HCT116 (cell line): ENCODE measurements around the gene HPN. TPM values are rescaled to one million over a fixed set of nuclear protein-coding genes. Genes with fewer than 3 reads are reported as not detected.
"Not testable (repeated sequence)": the region's sequence is repeated elsewhere in the genome, so short reads cannot be mapped to it uniquely, and the experiment has no call there.

Source experiments
- ATAC-seq: fragments of 200-7000 bp; cut with Tn5 transposase; 2 replicates; pipeline ENCODE4 v1.9.1; 2020; ENCODE audit warnings: mild to moderate bottlenecking, moderate library complexity
- BruUV-seq: library from RNA; stranded (reverse); fragments of 400-500 nt; replicated peaks from 2 replicates; lab custom pipeline; 2021; lab: Mats Ljungman, UMichigan
- CTCF ChIA-PET: fragments of 300-600 bp; sonication (Branson Sonifier 250); formaldehyde crosslinking; loops from one replicate; lab custom pipeline; 2021; ENCODE audit warnings: antibody characterized with exemption; lab: Charles Lee
- POLR2A ChIA-PET: fragments of 300-600, 350-600 bp; sonication (Branson Sonifier 250); formaldehyde crosslinking; loops from one replicate; lab custom pipeline; 2021; ENCODE audit warnings: antibody characterized with exemption; lab: Charles Lee
- RAD21 ChIA-PET, 2 experiments: fragments of 300-600 bp; sonication (Branson Sonifier 250); formaldehyde crosslinking; loops; one replicate each; lab custom pipeline; 2023; ENCODE audit warnings: low total read pairs in 2 of 2; ENCODE audit not compliant: uncharacterized antibody in 2 of 2, unreplicated experiment in 2 of 2, low non-redundant PET in 1 of 2; lab: Charles Lee
- DNase-seq: peaks from one replicate; pipeline ENCODE4 v3.0.0-alpha.2; 2010; ENCODE audit warnings: low read depth, low spot score
- H2AFZ ChIP-seq: fragments of 200-600 bp; shearing (Covaris generic), sonication (generic); 2 replicates; pipeline ENCODE4 v1.6.1; 2017; ENCODE audit warnings: low read depth, mixed run types, mixed read lengths, antibody characterized with exemption, low read length; ENCODE audit not compliant: poor library complexity, severe bottlenecking
- H3K27ac ChIP-seq: 2 replicates; pipeline ENCODE4 v1.5.1; 2012; ENCODE audit warnings: low read depth, low read length
- H3K27me3 ChIP-seq: fragments of 200-600 bp; sonication (generic); 2 replicates; pipeline ENCODE4 v1.6.1; 2016; ENCODE audit warnings: mixed run types, low read length, mixed read lengths; ENCODE audit not compliant: insufficient read depth
- H3K36me3 ChIP-seq, 2 experiments: fragments of 200-500 bp in 1 of 2; fragments of 200-600 bp in 1 of 2; sonication (Bioruptor generic) in 1 of 2; sonication (generic) in 1 of 2; 2 replicates each; pipeline versions ENCODE4 v1.5.1 to v1.6.1; 2014 to 2016; ENCODE audit warnings: low read length in 2 of 2, inconsistent platforms in 1 of 2, mixed read lengths in 1 of 2, mixed run types in 1 of 2; ENCODE audit not compliant: insufficient read depth in 2 of 2, control insufficient read depth in 1 of 2
- H3K4me1 ChIP-seq, 2 experiments: fragments of 200-600 bp in 1 of 2; sonication (generic) in 1 of 2; 2 replicates each; pipeline versions ENCODE4 v1.5.1 to v1.6.1; 2012 to 2017; ENCODE audit warnings: low read length in 2 of 2, inconsistent platforms in 1 of 2, mild to moderate bottlenecking in 1 of 2, mixed read lengths in 1 of 2, mixed run types in 1 of 2, moderate library complexity in 1 of 2; ENCODE audit not compliant: insufficient read depth in 2 of 2, control insufficient read depth in 1 of 2
- H3K4me2 ChIP-seq: fragments of 200-600 bp; sonication (generic); 2 replicates; pipeline ENCODE4 v1.6.1; 2017; ENCODE audit warnings: mixed run types, low read length, mixed read lengths
- H3K4me3 ChIP-seq, 2 experiments: fragments of 200-600 bp in 1 of 2; sonication (generic) in 1 of 2; replicated peaks in 1 of 2; 2 replicates each; pipeline ENCODE4 v1.5.1; 2011 to 2016; ENCODE audit warnings: low read length in 2 of 2, control low read depth in 1 of 2, low read depth in 1 of 2, mild to moderate bottlenecking in 1 of 2, mixed read lengths in 1 of 2, mixed run types in 1 of 2
- H3K79me2 ChIP-seq: fragments of 200-600 bp; sonication (generic); 2 replicates; pipeline ENCODE4 v1.6.1; 2017; ENCODE audit warnings: mild to moderate bottlenecking, mixed run types, low read length, moderate library complexity, mixed read lengths; ENCODE audit not compliant: insufficient read depth
- H3K9ac ChIP-seq: fragments of 200-600 bp; sonication (generic); 2 replicates; pipeline ENCODE4 v1.6.1; 2016; ENCODE audit warnings: low read length, mixed read lengths
- H3K9me2 ChIP-seq: fragments of 200-600 bp; sonication (generic), shearing (Covaris generic); 2 replicates; pipeline ENCODE4 v1.6.1; 2017; ENCODE audit warnings: mixed run types, mild to moderate bottlenecking, moderate library complexity; ENCODE audit not compliant: insufficient read depth
- H3K9me3 ChIP-seq, 2 experiments: fragments of 200-500 bp in 1 of 2; fragments of 200-600 bp in 1 of 2; sonication (Bioruptor generic) in 1 of 2; sonication (generic) in 1 of 2; 2 replicates each; pipeline ENCODE4 v1.6.1; 2014 to 2017; ENCODE audit warnings: low read length in 2 of 2, mixed read lengths in 2 of 2, inconsistent platforms in 1 of 2, low read depth in 1 of 2, mild to moderate bottlenecking in 1 of 2, mixed run types in 1 of 2, moderate library complexity in 1 of 2; ENCODE audit not compliant: control insufficient read depth in 1 of 2, insufficient read depth in 1 of 2
- H4K20me1 ChIP-seq: fragments of 200-600 bp; sonication (generic), shearing (Covaris generic); 2 replicates; pipeline ENCODE4 v1.6.1; 2017; ENCODE audit warnings: mixed run types, mild to moderate bottlenecking, moderate library complexity; ENCODE audit not compliant: insufficient read depth
- CBX3 ChIP-seq: IDR thresholded peaks from 2 replicates; pipeline ENCODE4 v1.6.1; 2012; ENCODE audit warnings: low read depth
- CEBPB ChIP-seq: IDR thresholded peaks from 2 replicates; pipeline ENCODE4 v1.6.1; 2012; ENCODE audit warnings: low read depth
- EGR1 ChIP-seq: IDR thresholded peaks from 2 replicates; pipeline ENCODE4 v1.6.1; 2012; ENCODE audit warnings: low read depth
- ELF1 ChIP-seq: IDR thresholded peaks from 2 replicates; pipeline ENCODE4 v1.6.1; 2012; ENCODE audit warnings: low read depth, borderline replicate concordance
- EZH2 ChIP-seq: fragments of 200-600 bp; sonication (generic); IDR thresholded peaks from 2 replicates; pipeline ENCODE4 v1.6.1; 2017; ENCODE audit warnings: antibody characterized with exemption, mixed run types
- EZH2phosphoT487 ChIP-seq: fragments of 200-600 bp; IDR thresholded peaks from 2 replicates; pipeline ENCODE4 v1.6.1; 2018; ENCODE audit warnings: antibody characterized with exemption, borderline replicate concordance
- JUND ChIP-seq: IDR thresholded peaks from 2 replicates; pipeline ENCODE4 v1.6.1; 2012
- POLR2A ChIP-seq: IDR thresholded peaks from 2 replicates; pipeline ENCODE4 v1.7.0; 2011; ENCODE audit warnings: borderline replicate concordance; ENCODE audit not compliant: insufficient read depth, insufficient read length; ENCODE audit errors: extremely low read depth
- POLR2AphosphoS5 ChIP-seq: IDR thresholded peaks from 2 replicates; pipeline ENCODE4 v1.6.1; 2011; ENCODE audit warnings: mild to moderate bottlenecking, low read depth, low read length, moderate library complexity
- RAD21 ChIP-seq: IDR thresholded peaks from 2 replicates; pipeline ENCODE4 v1.6.1; 2012; ENCODE audit warnings: low read depth, mild to moderate bottlenecking
- SIN3A ChIP-seq: IDR thresholded peaks from 2 replicates; pipeline ENCODE4 v1.6.1; 2012; ENCODE audit warnings: low read depth
- SP1 ChIP-seq: IDR thresholded peaks from 2 replicates; pipeline ENCODE4 v1.6.1; 2012; ENCODE audit warnings: low read depth
- TCF7L2 ChIP-seq: IDR thresholded peaks from 2 replicates; pipeline ENCODE4 v1.7.0; 2011; ENCODE audit warnings: borderline replicate concordance, inconsistent platforms; ENCODE audit not compliant: insufficient read depth, insufficient read length; ENCODE audit errors: extremely low read depth
- ZNF274 ChIP-seq: fragments of 200-500 bp; sonication (Bioruptor generic); IDR thresholded peaks from 2 replicates; pipeline ENCODE4 v1.6.1; 2014; ENCODE audit warnings: mild to moderate bottlenecking, low read depth, low read length, inconsistent platforms
- intact Hi-C: fragments of 100-400 bp; cut with micrococcal nuclease; formaldehyde crosslinking; loops from 2 replicates; pipeline ENCODE4 v1.10.0; 2022
- total RNA-seq: library from RNA; stranded (reverse); gene quantifications from one replicate; pipeline ENCODE4 v1.2.1, GENCODE V29; 2021; ENCODE audit not compliant: unreplicated experiment
- TF ChIP-seq, protein P1 (sequence below): IDR thresholded peaks from 2 replicates; pipeline ENCODE4 v1.6.1; 2012
- TF ChIP-seq, protein P2 (sequence below): IDR thresholded peaks from 2 replicates; pipeline ENCODE4 v1.6.1; 2012
- TF ChIP-seq, protein P3 (sequence below): IDR thresholded peaks from 2 replicates; pipeline ENCODE4 v1.6.1; 2012; ENCODE audit warnings: low read depth
- TF ChIP-seq, protein P4 (sequence below), 3 experiments: fragments of 200-600 bp in 1 of 3; sonication (generic) in 1 of 3; IDR thresholded peaks in 2 of 3; conservative IDR thresholded peaks in 1 of 3; 2 replicates each; pipeline ENCODE4 v1.5.1; 2012 to 2017; ENCODE audit warnings: low read depth in 2 of 3, low read length in 2 of 3, antibody characterized with exemption in 1 of 3, borderline replicate concordance in 1 of 3, control low read depth in 1 of 3, mild to moderate bottlenecking in 1 of 3, mixed read lengths in 1 of 3, mixed run types in 1 of 3, moderate library complexity in 1 of 3; ENCODE audit not compliant: insufficient read depth in 1 of 3

Gene HPN
- total RNA-seq, 1 experiment from 2014 or later: 0.32 TPM

DNA sequence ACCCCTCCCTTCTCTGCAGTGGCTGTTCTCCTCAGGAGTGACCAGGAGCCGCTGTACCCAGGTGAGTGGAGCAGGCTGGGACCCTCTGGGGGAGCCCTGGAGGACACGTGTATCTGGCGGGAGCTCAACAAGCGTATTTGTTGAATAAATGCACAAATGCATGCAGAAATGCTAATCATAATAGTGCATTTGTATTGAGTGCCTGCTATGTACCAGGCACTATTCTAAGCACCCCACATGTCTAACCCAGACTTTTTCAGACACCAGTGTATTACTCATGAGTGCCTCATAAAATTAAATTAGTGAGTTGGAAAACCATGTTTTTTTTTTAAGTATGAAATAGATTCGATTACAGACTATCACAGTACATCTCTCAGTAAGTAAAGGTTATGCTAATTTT, 7.9 kb downstream of the HPN start:
- intact Hi-C loops: no loop called here
- CTCF ChIA-PET: interaction anchor here (3.9 kb wide), 1 partner anchor 92 kb away, joined by 13 read pairs; no protein-coding TSS in a partner anchor

DNA sequence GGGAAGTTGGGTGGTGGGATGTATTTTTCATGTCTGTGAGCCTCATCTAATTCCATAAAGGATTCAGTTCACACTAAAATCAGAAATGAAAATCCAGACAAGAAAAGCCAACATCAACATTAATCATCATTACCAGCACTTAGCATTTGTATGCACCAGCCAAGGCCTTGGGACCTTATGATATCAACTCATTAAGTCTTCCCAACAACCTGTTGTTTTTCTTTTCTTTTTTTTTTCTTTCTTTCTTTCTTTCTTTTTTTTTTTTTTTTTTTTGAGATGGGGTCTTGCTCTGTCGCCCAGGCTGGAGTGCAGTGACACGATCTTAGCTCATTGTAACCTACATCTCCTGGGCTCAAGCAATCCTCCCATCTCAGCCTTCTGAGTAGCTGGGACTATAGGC, 9.1 kb downstream of the HPN start:
- intact Hi-C loops, H3K4me1 ChIP-seq, H2AFZ ChIP-seq, DNase-seq, H3K9ac ChIP-seq, H3K27ac ChIP-seq, H4K20me1 ChIP-seq, H3K27me3 ChIP-seq, ATAC-seq, H3K36me3 ChIP-seq, H3K4me2 ChIP-seq, H3K79me2 ChIP-seq, CTCF ChIA-PET, H3K9me3 ChIP-seq, RAD21 ChIA-PET, POLR2A ChIA-PET, BruUV-seq, H3K4me3 ChIP-seq, H3K9me2 ChIP-seq: not testable (repeated sequence)

More for the DNA sequence above, 7.9 kb downstream of the HPN start:
- Histone ChIP-seq H3K79me2 (no peaks in the 10 kb centered on the region), H3K9me3 (no peaks in the 10 kb centered on the region), H3K4me2 (no peak overlapping the region), H3K9me2 (no peaks in the 10 kb centered on the region), H3K27me3 (no peaks in the 10 kb centered on the region), H3K36me3 (no peaks in the 10 kb centered on the region), H4K20me1 (no peaks in the 10 kb centered on the region), H3K4me3 (no peak overlapping the region), H3K4me1 (no peaks in the 10 kb centered on the region), H3K9ac (no peak overlapping the region), H3K27ac (no peak overlapping the region), H2AFZ (no peak overlapping the region)
- BruUV-seq: no TSS peak
- RAD21 ChIA-PET: no interaction called here
- no peak for ATAC-seq
- no peak for TF ChIP-seq CEBPB
- TF ChIP-seq, protein P1, sequence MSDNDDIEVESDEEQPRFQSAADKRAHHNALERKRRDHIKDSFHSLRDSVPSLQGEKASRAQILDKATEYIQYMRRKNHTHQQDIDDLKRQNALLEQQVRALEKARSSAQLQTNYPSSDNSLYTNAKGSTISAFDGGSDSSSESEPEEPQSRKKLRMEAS: no peak
- no peak for TF ChIP-seq SP1
- no peak for TF ChIP-seq EGR1
- TF ChIP-seq TCF7L2: no peak
- no peak for TF ChIP-seq JUND
- TF ChIP-seq ELF1: no peak
- TF ChIP-seq, protein P2, sequence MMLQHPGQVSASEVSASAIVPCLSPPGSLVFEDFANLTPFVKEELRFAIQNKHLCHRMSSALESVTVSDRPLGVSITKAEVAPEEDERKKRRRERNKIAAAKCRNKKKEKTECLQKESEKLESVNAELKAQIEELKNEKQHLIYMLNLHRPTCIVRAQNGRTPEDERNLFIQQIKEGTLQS: no peak
- no peak for TF ChIP-seq ZNF274
- TF ChIP-seq CBX3: no peak
- no peak for TF ChIP-seq RAD21
- no peak for TF ChIP-seq SIN3A
- TF ChIP-seq EZH2phosphoT487: no peak
- no peak for TF ChIP-seq EZH2
- no peak for TF ChIP-seq POLR2AphosphoS5
- TF ChIP-seq, protein P3, sequence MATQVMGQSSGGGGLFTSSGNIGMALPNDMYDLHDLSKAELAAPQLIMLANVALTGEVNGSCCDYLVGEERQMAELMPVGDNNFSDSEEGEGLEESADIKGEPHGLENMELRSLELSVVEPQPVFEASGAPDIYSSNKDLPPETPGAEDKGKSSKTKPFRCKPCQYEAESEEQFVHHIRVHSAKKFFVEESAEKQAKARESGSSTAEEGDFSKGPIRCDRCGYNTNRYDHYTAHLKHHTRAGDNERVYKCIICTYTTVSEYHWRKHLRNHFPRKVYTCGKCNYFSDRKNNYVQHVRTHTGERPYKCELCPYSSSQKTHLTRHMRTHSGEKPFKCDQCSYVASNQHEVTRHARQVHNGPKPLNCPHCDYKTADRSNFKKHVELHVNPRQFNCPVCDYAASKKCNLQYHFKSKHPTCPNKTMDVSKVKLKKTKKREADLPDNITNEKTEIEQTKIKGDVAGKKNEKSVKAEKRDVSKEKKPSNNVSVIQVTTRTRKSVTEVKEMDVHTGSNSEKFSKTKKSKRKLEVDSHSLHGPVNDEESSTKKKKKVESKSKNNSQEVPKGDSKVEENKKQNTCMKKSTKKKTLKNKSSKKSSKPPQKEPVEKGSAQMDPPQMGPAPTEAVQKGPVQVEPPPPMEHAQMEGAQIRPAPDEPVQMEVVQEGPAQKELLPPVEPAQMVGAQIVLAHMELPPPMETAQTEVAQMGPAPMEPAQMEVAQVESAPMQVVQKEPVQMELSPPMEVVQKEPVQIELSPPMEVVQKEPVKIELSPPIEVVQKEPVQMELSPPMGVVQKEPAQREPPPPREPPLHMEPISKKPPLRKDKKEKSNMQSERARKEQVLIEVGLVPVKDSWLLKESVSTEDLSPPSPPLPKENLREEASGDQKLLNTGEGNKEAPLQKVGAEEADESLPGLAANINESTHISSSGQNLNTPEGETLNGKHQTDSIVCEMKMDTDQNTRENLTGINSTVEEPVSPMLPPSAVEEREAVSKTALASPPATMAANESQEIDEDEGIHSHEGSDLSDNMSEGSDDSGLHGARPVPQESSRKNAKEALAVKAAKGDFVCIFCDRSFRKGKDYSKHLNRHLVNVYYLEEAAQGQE: no peak
- TF ChIP-seq, protein P4, sequence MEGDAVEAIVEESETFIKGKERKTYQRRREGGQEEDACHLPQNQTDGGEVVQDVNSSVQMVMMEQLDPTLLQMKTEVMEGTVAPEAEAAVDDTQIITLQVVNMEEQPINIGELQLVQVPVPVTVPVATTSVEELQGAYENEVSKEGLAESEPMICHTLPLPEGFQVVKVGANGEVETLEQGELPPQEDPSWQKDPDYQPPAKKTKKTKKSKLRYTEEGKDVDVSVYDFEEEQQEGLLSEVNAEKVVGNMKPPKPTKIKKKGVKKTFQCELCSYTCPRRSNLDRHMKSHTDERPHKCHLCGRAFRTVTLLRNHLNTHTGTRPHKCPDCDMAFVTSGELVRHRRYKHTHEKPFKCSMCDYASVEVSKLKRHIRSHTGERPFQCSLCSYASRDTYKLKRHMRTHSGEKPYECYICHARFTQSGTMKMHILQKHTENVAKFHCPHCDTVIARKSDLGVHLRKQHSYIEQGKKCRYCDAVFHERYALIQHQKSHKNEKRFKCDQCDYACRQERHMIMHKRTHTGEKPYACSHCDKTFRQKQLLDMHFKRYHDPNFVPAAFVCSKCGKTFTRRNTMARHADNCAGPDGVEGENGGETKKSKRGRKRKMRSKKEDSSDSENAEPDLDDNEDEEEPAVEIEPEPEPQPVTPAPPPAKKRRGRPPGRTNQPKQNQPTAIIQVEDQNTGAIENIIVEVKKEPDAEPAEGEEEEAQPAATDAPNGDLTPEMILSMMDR (IDR thresholded peaks at IDR 0.05 in 2 of 3, conservative IDR thresholded peaks at IDR 0.05 in 1 of 3; ENCODE audit: borderline replicate concordance in 1 of 3, insufficient read depth in 1 of 3, low read depth in 2 of 3, low read length in 2 of 3): no peak
- no peak for TF ChIP-seq POLR2A
- DNase-seq: no peak
- POLR2A ChIA-PET: no interaction called here
